GM18520 (cell line): ENCODE results near the gene TRIM65.
"Not testable (repeated sequence)": the region's sequence is repeated elsewhere in the genome, so short reads cannot be mapped to it uniquely, and the experiment has no call there.

ENCODE experiments used
- ATAC-seq: cut with Tn5 transposase; IDR thresholded peaks from one replicate; pipeline ENCODE4 v1.9.1; 2021; ENCODE audit not compliant: unreplicated experiment

TRIM65 gene

GRCh38 chr17:75854101-75854748 is 42.5 kb downstream of the TRIM65 start:
- no peak for ATAC-seq

DNA sequence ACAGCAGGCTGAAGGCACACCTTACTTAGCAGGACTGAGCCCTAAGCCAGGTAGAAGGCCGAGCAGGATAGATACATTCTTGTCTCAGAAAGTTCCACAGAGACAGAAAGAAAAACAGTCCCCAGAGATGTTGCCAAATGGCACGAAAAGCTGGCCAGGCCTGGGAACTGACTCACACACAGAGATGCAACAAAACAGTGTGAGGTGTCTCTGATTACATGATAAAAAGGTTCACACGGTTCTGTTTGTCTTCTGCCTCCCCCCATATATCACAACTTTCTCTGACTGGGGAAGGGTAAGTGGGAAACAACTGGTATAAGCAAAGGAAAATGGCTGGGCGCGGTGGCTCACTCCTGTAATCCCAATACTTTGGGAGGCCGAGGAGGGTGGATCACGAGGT is 43.3 kb downstream of the TRIM65 start:
- no peak for ATAC-seq

- ATAC-seq: not testable (repeated sequence)
These were observed 45.1 kb downstream of the TRIM65 start for GRCh38 chr17:75851693-75851991.

DNA sequence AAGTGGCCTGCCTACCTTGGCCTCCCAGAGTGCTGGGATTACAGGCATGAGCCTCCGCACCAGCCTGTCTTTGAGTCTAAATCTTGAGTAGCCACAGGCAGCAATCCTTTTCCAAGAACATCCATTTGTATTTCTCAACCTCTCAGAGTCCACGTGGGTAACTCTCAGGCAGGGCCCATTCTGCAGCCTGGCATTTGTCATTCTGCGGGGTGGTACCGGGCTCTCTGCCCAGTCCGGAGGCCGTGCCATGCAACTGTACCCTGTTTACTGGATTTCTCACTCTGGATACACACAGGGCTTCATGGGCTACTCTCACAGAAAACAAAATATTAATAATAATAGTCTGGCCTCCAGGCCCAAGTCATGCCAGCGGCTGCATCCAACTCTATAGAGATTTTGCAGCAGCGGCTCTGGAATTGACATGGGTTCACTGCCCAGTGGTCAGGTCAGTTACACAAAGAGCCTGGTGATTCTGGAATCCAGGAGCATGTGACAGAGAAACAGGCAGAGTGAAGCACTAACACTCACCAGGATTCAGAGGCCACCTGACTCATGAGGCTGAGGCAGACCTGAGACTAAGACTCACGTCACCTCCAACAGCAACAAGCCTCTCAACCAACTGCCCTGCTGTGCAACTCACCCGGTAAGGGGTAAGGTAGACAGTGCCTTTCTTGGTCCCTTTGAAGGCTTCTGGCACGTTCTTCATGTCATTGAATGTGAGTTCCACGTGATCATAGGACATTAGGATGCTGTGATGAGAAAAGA is 45.6 kb downstream of the TRIM65 start:
- no peak for ATAC-seq

- ATAC-seq: no peak
These were observed 47.0 kb downstream of the TRIM65 start for GRCh38 chr17:75849724-75850123.

- ATAC-seq: no peak
These were observed 47.5 kb downstream of the TRIM65 start for GRCh38 chr17:75849279-75849646.

DNA sequence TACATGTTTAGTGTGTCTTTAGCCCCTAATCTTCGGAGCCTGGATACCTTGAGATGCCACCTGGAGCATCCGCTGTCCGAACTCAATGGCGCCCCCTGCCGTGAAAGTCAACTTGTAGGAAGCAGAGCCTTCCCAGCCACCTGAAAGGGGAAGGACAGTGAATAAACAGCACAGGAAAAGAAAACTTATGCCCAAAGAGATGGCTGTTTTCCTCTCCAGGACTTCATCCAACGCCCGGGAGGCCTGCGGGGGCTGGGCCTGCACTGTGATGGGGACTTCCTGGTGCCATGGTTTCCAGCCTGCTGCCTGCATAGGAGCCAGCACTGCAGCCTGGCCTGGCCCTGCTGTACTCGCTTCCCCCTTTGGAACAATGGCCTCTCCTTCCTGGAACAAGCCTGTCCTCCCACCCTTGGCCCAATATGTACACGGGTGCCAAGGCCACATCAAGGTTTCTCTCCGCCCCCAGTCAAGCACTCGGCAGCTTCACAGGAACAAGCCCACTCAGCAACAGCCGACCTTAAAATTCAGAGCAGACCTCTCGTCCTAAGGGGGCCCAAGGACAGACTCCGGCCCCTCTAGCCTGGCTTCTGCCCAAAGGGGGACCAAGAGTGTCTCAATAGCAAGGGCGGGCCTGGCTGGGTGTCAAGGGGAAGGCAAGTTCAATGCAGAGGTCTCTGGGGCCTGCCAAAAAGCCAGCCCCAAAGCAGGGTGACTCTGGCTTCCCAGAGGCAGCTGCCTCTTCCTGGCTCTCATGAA is 48.0 kb downstream of the TRIM65 start:
- no peak for ATAC-seq

DNA sequence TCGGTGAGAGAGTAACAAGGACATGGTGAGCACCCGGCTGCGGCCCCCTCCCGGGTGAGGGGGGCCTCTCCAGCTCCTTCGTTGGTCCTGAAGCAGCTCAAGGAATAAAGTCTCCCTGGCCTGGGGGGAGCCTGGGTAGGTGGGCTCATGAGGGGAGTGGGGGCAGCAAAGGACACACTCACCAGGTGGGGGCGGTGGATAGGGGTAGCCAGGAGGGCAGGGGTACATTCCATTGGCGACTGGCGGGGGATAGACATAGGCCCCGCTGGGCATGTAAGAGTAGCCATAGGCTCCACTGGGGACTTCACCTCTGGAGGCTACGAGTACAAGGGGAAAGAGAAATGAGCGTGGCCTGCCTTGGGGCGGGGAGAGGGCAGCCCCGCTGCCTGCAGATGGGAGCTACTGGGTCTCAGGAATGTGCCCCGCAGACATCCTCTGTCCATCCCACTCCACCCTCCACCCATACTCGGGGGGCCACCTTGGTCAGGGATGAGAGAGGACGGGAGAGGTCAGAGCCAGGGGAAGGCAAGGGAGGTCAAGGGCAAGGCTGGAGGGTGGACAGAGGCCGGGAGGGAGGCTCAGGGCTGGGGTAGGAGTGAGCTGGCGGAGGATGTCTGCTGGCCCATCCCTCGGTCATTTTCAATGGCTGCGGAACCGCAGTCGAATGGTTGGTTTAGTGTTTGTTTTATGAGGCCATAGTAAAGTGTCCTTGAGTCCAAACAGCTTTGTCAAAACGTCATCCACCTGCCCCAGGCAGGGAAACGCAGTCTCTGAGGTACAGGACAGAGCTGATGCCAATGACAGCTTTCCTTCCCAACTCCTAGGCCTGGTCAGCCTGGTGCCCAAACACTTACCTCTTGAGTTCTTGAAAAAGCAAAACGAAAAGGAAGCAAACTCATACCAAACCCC is 48.9 kb downstream of the TRIM65 start:
- no peak for ATAC-seq

DNA sequence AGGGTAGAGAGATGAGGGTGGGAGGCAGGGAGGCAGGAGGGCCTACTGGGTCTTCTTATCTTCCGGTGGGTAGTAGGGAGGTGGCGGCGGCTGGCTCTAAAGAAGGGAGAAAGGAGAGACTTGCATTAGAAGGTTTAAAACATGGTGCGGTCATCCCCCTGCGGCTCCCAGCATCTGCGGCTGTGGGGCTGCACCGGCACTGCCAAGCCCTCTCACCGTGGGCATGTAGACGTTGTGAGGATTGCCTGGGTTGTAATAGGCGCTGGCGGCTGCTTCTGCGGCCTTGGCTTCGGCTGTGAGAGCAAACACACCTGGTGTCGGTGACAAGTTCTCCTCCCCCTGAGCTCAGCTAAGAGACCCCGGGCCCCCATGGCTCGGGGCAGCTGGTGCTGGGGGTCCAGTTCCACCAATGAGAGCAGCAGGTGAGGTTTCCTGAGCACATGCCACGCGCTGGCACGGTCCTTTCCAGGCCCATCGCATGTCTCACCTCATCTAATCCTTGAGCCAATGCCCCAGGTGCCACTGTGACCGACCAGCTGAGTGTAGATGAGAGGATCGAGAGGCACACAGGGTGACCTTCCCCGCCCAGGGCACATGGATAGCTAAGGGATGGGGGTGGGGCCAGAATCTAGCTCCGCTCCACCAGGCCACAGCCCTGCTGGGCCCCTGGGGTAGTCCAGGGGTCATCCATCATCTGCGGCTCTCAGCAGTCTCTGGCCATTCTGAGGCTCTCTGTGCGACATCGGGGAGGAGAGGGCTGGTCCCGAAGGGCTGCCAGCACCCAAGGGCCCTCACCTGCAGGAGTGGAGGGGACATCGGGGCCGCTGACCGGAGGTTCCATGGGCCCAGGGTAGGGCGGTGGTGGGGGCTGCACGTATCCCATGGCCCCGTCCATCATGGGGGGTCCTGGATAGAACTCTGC is 49.8 kb downstream of the TRIM65 start:
- ATAC-seq: no peak

DNA sequence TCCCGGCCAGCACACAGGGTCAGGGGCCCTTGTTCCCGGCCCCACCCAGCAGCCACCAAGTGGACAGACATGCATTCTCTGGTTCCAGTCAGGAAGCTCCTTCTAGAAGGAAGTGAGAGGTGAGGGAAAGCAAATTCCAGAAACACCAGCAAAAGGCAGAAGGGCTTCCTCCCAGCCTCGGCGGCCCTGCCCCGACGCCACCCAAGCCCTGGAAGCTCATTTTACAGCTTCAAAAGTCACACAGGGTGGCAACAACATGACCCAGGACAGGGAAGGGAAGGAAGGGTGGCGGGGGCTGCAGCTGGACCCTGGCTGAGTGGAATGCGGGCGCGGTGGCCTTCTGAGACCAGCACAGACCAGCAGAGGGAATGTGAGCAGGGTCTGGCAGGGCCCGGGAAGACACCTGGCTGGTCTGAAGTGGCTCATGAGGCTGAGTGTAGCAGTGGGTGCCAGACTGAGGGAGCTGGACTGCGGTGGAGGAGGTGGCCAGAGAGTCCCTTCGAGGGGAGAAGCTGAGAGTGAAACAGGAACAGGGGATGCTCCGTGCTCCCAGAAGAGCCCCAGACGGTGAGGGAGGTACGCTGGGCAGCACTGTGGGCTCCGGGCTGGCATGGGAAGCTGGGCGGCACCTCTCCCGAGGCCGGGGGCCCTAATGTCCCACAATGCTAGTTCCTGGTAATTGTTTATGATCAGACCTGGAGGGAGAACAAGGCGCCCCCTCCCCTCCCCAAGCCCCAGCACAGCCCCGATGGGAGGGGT is 50.6 kb downstream of the TRIM65 start:
- no peak for ATAC-seq

- peak; percentile 70 for ATAC-seq
These were observed 51.6 kb downstream of the TRIM65 start for GRCh38 chr17:75845058-75845711.

DNA sequence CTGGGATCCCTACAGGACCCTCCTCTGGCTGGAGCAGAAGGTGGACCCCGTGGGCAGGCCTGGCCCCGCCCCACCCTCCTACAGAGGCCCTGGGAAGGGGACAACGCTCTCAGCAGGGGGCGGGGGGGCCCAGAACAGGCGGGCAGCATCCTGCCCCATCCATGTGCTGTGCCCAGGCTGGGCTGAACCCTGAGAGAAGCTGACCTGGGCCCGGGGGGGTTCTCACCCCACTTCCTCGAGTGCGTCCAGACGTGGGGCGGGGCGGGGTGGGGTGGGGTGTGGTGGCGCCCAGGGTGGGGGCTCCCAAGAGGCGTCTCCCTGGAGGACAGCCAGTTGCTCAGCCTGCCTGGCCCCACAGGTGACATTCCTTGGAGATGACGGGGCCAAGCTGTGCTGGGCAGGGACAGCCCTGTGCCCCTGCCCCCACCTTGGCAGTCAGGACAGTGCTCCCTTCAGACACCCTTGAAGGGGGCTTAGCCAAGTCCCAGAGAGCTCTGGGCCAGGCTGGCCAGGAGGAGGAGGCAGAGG is 52.2 kb downstream of the TRIM65 start:
- ATAC-seq: no peak

- peak; percentile 18 for ATAC-seq
These were observed 52.9 kb downstream of the TRIM65 start, which contains the start of gene UNC13D for GRCh38 chr17:75843577-75844529. Gene UNC13D, minus strand, starts transcription at chr17:75844404. Its CDS starts 67 bp downstream, at chr17:75844337.

DNA sequence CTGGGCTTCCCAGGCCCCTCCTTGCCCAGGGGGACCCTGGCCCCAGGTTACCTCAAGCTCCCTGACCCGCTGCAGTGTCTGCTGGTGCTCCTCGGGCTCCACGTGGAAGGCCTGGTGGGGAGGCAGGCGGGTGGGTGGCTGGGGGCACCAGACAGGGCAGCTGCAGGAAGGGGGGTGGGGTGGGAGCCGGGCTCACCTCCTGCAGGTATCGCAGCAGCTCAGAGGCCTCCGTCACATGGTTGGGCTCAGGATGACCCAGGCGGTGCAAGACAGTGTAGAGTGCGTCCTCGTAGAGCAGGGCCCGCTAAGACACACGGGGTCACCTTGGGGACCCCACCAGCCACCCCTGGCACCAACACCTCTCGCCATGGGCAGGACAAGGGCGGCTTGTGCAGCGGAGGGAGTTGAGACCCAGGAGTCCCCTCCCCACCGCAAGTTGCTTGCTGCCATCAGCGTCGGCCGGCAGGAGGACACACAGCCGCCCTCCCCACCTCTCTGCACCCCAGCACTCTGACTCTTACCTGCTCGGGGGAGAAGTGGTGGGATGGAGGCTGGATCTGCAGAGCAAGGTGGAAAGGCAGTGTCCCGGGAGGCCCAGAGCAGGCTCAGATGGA is 53.7 kb downstream of the TRIM65 start:
- ATAC-seq: no peak

- ATAC-seq: no peak
These were observed 54.3 kb downstream of the TRIM65 start for GRCh38 chr17:75842411-75842810.

- no peak for ATAC-seq
These were observed 56.0 kb downstream of the TRIM65 start for GRCh38 chr17:75840799-75841164.
